NCI-H187 treated with DMSO at 0.1 percent for 48 hours (cell line): ENCODE results near the gene ARHGAP26.

Experiments
- DNase-seq: peaks from one replicate; lab custom pipeline; 2025; lab: John Stamatoyannopoulos, UW

The ARHGAP26 gene, protein sequence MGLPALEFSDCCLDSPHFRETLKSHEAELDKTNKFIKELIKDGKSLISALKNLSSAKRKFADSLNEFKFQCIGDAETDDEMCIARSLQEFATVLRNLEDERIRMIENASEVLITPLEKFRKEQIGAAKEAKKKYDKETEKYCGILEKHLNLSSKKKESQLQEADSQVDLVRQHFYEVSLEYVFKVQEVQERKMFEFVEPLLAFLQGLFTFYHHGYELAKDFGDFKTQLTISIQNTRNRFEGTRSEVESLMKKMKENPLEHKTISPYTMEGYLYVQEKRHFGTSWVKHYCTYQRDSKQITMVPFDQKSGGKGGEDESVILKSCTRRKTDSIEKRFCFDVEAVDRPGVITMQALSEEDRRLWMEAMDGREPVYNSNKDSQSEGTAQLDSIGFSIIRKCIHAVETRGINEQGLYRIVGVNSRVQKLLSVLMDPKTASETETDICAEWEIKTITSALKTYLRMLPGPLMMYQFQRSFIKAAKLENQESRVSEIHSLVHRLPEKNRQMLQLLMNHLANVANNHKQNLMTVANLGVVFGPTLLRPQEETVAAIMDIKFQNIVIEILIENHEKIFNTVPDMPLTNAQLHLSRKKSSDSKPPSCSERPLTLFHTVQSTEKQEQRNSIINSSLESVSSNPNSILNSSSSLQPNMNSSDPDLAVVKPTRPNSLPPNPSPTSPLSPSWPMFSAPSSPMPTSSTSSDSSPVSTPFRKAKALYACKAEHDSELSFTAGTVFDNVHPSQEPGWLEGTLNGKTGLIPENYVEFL

DNA sequence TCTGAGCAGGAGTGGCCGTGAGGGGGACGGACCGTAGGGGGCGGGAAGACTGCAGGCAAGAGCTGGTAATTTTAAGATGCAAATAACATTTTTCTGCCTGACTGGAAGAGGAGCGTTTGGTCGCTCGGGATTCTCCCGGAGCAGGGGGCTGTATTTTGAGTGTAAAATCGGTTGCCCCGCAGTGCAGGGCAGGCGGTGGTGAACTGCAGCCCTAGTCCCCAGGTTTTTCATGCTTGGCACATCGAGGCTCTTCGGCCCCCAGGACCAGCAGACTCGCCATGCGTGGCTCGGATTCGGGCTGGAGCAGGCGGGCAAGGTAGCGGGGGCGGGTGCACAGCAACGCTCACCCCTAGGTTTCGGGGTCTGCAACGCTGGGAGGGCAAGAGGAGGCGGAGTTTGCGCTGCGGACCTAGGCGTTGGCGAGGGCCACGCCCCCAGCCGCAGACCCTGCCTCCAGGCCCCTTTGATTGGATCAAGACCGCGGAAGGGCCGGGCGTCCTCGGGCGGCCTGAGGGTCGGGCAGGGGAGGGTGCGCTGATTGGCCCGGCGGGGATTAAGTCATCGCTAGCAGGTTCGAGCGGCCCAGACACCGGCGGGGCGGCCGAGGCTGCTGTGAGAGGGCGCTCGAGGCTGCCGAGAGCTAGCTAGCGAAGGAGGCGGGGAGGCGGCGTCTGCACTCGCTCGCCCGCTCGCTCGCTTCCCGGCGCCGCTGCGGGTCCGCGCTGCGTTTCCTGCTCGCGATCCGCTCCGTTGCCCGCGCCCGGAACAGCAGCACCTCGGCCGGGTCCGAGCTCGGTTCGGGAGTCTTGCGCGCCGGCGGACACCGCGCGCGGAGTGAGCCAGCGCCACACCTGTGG, at the start of gene ARHGAP26:
Gene ARHGAP26, plus strand, starts transcription at position 585 of the 857 bp plus-strand sequence. CDS start 385 bp downstream, outside the sequence.
- peak; percentile 86 for DNase-seq

DNA sequence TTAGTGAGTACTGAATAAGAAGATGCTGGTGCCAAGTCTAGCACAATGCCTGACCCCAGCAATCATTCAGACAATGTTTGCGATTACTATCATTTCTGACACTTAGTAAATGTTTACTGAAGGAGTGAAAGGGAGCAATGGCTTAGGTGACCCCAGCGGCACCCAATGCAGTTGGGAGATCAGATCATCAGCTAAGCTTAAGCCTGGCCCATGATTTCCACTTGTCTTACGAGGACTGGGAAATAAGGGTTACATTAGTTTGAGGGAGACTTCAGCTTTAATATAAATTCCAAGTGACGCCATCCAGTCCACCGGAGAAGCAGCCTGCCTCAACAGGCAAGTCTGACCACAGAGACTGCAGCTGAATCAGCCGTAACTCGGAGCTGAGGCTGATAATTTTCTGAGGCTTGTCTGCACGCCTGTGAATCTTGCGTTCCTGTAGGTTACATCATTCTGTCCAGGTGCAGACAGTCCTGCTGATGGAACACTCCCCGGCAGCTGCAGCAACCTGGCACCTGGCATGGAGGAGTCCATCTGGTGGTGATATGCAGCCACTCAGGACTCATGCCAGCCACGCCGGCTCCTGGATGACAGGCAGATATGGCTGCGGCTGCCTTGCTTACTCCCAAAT, 49.4 kb upstream of the ARHGAP26 start:
- peak; percentile 30 for DNase-seq

DNA sequence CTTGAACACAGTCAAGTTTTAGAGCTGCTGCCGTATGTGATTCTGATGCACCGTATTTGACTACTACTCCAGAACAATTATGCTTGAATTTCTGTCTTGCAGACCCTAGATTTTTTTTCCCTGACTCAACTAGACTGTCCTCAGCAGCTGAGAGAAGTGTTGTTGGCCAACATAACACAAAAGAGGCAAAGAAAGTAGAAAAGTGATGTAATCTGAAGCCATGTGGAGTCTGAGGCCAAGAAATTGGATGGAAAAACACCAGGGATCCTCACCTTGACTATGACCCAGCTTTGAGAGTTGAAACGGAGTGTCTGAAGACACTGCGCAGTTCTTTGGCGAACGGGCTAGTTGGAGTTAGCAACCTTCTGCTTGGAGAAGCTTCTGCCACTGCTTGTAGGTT, 48.0 kb upstream of the ARHGAP26 start:
- DNase-seq, result no peak

DNA sequence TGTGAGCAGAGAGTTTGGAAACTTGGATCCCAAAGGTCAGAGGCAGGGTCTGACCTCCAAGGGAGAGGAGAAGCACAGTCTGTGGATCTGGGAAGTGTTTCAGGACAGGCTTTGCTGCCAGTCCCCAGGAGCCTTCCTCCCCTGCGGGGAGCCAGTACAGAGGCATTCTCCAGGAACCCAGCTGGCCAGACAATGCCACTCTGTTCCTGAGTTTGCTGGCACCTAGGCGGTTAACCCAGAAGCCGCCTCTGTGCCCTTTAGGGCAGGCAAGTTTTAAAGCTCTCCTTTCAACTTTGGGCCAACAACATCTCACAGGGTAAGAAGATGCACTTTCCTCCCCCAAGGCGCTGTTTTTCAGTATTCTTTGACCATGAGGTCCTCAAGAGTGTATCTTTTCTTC, 47.3 kb upstream of the ARHGAP26 start:
- DNase-seq, result no peak

DNA sequence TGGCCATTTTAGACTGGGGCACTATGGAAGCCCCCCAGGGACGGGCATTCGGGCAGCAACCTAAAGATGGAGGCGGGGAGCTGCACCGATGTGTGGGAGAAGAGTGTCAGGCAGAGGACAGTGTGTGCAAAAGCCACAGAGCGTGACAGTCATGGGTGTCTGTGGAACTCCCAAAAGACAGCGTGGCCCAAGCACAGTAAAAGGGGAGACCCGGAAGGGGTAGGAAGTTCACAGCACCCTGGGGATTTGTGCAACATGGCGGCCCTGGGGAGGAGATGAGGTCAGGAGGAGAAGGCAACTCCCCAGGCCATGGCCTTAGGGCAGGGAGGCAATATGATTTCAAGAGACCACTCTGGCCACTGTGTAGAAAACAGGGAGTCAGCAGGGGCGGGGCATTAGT, 45.4 kb upstream of the ARHGAP26 start:
- no peak for DNase-seq

DNA sequence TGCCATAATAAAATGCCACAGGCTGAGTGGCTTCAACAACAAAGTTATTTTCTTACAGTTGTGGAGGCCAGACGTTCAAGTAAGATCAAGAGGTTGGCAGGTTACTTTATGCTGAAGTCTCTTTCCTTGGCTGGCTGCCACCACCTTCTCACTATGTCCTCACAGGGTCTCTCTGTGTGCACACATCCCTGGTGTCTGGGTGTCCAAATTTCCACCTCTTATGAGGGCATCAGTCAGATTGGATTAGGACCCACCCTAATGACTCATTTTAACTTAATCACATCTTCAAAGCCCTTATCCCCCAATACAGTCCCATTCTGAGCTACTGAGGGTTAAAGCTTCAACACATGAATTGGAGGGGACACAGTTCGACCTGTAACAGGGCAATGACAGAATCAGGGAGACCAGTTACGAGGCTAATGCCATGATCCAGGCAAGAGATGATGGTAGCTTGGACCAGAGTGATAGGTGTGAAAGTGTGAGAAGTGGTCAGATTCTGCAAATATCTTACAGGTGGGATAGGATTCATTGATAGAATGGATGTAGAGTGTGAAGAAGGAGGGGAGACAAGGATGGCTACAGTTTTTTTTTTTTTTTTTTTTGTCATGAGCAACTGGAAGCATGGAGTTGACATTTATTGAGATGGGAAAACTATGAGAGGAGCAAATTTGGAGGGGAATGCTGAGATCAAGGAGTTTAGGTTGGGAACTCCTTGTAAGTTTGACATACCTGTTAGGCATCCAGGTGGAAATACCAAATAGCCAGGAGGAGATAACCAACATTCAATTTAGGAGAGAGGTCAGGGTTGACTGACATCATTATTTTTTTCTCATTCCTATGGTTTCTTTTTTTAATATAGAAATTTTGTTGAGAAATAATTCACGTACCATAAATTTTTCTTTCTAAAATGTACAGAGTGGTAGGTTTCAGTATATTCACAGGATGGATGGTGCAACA, 44.7 kb upstream of the ARHGAP26 start:
- DNase-seq, result no peak

DNA sequence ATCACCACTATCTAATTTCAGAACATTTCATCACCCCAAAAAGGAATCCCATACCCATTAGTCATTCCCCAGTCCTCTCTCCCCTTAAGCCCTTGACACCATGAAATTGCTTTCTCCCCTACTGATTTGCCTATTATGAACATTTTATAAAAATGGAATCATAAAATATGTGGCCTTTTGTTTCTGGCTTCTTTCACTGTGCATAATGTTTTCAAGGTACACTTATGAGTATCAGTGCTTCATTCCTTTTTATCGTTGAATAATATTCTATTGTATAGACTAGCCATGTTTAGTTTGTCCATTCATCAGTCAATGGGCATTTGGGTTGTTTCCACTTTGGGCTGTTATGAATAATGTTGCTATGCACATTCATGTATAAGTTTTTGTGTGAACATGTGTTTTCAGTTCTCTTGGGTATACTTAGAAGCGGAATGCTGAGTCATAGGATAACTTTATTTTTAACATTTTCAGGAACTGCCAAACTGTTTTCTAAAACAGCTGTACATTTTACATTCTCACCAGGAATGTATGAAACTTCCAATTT, 43.9 kb upstream of the ARHGAP26 start:
- no peak for DNase-seq

DNA sequence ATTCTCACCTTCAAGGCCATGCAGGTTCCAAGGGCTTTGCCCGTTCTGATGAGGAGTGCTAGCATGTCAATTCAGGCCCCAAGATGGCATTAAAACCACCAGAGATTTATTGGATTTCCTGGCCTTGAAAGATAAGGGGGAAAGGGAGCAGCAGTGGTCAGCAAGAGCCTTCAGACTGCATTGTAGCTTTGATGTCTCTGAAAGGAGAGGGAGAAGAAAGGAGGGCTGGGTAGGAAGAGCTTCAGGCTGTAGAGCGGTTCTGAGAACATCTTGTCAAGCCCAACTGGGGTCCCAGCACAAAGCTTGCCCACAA, 42.5 kb upstream of the ARHGAP26 start:
- no peak for DNase-seq

DNA sequence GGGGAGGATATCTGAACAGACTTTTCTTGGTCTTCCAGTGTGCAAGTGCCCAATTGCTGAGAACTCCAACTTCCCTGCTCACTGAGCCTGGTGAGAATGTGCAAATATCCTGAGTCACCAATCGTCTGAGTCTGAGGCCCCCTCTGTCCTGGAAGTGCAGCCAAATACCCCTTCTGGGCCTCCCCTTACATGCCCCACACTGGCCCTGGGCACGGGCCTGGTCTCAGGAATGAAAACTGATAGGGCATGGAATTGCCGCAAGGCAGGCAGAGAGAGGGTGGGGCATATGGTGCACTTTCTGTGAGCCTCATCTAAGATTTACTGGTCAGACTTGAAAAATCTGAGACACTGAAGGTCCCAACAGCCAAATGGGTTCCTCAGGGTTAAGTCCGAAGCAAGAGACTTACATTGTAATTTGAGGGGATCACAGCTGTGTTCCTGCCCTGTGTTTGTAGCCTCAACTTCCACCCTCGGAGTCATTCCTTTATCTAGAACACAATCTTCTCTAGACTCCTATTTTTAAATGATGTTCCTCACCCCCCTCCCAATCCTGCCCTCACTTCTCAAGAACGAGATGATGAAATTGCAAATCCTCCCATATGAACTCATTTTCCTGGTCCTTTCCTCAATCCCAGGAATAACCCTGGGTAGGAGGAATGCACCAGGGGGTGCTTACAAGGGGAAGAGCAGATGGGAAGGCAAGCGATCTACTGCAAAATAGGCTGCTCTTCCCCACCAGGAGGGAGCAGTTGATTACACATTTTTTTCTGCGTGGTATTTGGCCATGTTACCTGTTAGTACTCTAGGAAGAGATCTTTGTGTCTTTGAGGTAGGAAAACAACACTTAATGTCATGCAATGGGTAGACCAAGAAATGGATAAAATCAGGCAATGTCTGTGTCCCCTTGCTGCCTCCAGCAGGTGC, 34.6 kb upstream of the ARHGAP26 start:
- no peak for DNase-seq

DNA sequence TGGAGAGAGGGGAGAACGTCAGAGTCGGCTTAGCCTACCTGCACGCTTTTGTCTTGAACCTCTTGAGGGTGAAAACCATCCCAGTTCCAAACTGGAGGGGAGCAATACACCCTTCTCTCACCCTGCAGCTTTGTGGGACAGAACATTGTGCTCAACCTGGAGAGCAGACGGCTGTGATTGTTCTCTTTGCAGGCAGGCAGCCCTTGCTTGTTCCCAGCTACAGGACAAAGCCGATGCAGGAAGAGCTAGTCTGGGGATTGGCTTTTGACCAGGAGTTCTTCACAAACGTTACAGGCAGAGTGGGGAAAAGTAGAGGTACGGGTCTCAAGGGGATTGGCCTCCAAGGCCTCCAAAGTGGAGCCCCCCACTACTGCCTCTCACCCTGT, 33.9 kb upstream of the ARHGAP26 start:
- no peak for DNase-seq

DNA sequence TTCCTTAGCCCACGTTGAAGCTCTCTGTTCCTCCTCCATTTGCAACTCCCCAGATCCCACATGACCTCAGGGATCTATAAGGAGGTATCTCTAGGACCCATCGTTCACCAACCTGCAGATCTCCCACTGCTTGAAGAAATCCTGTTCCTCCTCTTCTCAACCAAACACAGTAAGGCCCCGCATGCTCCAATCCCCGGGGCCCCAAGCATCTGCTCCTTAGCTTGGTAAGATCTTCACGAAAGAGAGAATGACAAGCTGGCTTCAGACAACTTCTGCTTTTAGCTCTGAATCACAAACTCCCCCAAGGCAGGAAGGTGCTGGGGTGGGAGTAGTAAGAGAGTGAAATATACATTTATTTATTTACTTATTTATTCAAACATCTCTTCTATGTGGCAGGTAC, 33.0 kb upstream of the ARHGAP26 start:
- DNase-seq, result no peak

DNA sequence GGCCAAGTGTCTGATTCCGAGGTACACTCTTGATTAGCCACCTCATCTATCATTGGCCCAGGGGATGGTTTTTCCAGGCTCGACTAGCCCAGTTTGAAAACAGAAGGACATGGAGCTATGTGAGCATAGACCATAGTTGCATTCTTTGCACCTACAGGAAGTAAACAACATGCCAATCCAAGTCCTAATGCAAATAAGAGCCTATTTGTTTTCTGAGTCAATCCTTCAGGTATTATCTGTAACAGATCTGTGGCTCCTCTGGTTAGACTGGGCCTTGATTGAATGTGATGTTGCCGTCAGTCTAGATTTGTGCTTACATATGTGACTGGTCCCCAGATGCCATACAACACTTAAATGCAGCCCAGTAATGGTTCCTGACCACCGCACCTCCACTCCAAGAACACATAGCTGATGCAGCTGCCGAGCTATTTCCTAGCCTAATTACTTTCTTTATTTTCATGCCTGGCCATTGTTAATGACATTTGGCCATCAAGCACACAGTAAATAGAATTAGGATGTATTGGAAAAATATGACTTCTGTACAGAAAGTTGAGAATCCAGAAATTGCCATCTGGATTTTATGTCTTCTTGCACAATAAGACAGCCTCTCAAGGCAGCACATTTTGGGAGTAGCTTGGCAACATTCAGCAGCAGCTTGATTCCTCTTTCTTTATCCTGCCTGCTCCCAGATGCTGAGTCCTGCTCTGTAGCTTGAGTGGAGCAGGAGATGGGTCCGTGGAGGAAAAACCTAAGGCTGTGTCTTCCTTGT, 29.5 kb upstream of the ARHGAP26 start:
- DNase-seq, result no peak

DNA sequence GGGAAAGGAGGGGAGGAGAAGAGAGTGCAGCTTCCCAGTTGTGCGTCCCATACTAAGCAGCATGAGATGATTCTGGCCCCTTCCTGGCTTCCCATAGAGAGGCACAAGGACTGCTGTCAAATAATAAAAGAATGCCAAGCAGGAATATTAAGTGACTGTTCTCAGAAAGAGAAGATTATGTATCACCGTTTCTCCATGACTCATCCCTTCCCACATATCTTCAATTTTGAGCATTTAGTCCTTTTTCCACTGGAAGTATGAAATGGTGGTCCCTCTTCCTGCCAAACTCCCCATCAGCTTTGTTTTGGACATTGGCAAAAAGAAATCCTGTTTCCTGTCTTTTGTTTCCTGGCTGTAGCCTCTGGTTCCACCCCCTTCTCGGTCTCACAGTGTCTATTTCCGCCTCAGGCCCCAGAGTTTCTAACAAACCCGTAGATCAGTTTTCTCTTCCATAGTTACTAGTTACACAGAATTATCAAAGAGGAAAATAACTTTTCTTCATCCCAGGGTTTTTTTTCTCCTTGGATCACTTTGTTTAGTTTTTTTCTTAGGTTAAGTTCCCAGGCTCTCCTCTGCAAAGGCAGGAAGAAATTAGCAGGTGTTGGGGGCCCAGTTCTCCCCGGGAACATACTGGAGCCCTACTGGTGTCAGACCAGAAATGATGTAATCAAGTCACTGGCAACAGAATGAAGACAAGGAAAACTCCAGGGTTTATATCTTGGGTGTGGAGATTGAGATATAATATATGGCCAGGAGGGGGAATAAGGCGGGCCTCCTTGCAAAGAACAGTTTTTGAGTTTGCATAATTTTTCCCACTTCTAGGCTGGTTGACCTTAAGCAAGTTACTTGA, 26.4 kb upstream of the ARHGAP26 start:
- no peak for DNase-seq

DNA sequence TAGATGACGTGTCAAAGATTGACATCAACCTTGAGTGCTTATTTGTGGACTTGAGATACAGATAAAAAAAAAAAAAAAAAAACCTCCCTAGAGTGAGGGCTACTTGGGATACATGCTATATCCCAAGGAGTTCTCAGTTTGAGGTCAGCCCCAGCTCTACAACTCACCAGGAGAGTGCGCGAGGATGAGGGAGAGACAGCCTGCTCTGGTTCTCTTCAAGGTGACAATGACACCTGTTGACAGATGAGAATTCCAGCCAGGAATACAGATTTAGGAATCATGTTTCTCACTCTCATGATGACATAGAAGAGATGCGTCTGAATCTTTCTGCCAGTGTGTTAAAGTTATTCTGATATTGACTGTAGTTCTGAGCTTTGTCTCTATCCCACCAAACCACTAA, 24.9 kb upstream of the ARHGAP26 start:
- DNase-seq, result no peak

DNA sequence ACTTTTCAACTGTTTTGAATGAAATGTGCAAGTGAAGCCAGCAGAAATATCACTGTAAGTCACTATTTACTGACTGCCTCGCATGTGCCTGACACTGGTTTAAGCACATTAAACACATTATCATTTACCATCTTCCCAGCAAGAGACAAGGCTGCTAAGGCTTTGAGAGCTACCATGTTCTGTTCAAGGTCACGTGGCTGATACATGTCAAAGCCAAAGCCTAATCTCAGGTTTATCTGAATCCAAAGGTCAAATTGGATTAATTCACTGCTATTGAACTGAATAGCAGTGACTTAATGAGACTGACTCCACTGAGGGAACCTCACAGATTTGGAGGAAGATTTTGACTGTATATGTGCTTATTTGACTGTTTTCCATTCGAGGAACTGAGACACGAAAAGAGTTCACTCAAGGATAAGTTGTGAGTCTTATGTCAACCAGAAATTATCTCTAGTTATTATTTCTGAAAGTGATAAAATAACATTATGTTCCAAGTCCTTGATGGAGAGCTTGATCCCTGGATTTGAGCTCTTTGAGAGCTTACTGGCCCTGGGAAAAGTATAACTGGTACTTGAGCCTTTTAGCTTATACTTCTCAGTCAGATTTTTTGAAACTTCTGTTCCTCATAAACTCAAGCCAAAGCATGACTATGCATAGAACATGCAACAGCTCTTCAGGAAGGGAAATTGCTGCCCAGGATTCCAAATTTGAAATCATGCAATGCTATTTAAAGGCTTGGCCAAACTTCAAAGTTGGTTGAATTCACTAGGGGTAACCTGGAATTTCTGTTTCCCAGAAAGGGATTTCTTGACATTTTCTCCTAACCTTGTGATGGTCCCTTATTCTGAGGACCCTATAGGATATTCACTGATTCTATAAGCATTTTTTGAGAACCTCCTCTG, 23.4 kb upstream of the ARHGAP26 start:
- DNase-seq, result no peak

DNA sequence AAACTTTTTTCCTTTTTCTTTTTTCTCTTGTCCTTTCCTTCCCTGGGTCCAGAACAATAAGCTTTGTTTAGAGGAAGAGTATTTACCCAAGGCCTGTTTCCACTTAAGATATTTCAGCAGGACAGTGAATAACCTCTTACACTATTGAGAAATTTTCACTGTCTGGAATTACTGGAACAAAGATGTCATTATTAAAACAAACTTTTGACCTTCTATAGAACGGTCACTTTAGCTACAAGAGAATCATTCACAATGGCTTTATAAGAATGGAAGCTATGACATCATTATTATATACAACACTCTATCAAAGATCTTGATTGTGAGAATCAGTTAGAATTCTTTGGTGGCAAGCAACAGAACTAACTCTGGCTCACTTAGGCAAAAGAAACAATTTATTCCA, 22.0 kb upstream of the ARHGAP26 start:
- no peak for DNase-seq
